DND-41 (cell line): ENCODE measurements around the gene LRP6.

Experiments used
- ATAC-seq: fragments of 200-7000 bp; cut with Tn5 transposase; 3 replicates; pipeline ENCODE4 v1.9.1; 2021; ENCODE audit warnings: low read depth; ENCODE audit not compliant: insufficient read depth
- DNase-seq: peaks from one replicate; pipeline ENCODE4 v3.0.0-alpha.2; 2020
- H2AFZ ChIP-seq: 2 replicates; pipeline ENCODE4 v1.6.0; 2012; ENCODE audit warnings: low read depth, low read length
- H3K27ac ChIP-seq: 2 replicates; pipeline ENCODE4 v1.5.1; 2012; ENCODE audit warnings: low read length, inconsistent platforms
- H3K27me3 ChIP-seq: fragments of 200-600 bp; sonication (generic); 2 replicates; pipeline ENCODE4 v1.6.0; 2012; ENCODE audit warnings: low read length, mild to moderate bottlenecking, inconsistent platforms; ENCODE audit not compliant: insufficient read depth, poor library complexity
- H3K36me3 ChIP-seq: 2 replicates; pipeline ENCODE4 v1.5.1; 2012; ENCODE audit warnings: low read length, inconsistent platforms; ENCODE audit not compliant: insufficient read depth
- H3K4me1 ChIP-seq: 2 replicates; pipeline ENCODE4 v1.5.1; 2012; ENCODE audit warnings: mild to moderate bottlenecking, low read length; ENCODE audit not compliant: insufficient read depth
- H3K4me2 ChIP-seq: 2 replicates; pipeline ENCODE4 v1.6.0; 2012; ENCODE audit warnings: mild to moderate bottlenecking, moderate library complexity, low read length, inconsistent platforms; ENCODE audit not compliant: insufficient read depth
- H3K4me3 ChIP-seq, 2 experiments: fragments of 200-600 bp in 1 of 2; shearing (Covaris generic) in 1 of 2; 2 replicates each; pipeline ENCODE4 v1.5.1; 2012 to 2016; ENCODE audit warnings: inconsistent platforms in 2 of 2, low read length in 2 of 2, mild to moderate bottlenecking in 2 of 2, low read depth in 1 of 2, moderate library complexity in 1 of 2
- H3K79me2 ChIP-seq: 2 replicates; pipeline ENCODE4 v1.6.0; 2012; ENCODE audit warnings: low read length, inconsistent platforms; ENCODE audit not compliant: insufficient read depth
- H3K9ac ChIP-seq: 2 replicates; pipeline ENCODE4 v1.6.0; 2012; ENCODE audit warnings: low read depth, mild to moderate bottlenecking, inconsistent platforms, low read length, moderate library complexity
- H3K9me3 ChIP-seq: 2 replicates; pipeline ENCODE4 v1.5.1; 2012; ENCODE audit warnings: low read length, moderate library complexity, mild to moderate bottlenecking, inconsistent platforms; ENCODE audit not compliant: insufficient read depth, severe bottlenecking
- H4K20me1 ChIP-seq: 2 replicates; pipeline ENCODE4 v1.6.0; 2012; ENCODE audit warnings: low read length; ENCODE audit not compliant: insufficient read depth
- CTCF ChIP-seq: IDR thresholded peaks from 2 replicates; pipeline ENCODE4 v1.5.1; 2012; ENCODE audit warnings: borderline replicate concordance, low read length, moderate library complexity, mild to moderate bottlenecking; ENCODE audit not compliant: poor library complexity, severe bottlenecking; ENCODE audit errors: extremely low read depth
- EZH2 ChIP-seq: IDR thresholded peaks from 3 replicates; pipeline ENCODE4 v1.6.1; 2012; ENCODE audit warnings: borderline replicate concordance, low read depth, mild to moderate bottlenecking, moderate library complexity, low read length, inconsistent platforms; ENCODE audit not compliant: severe bottlenecking

Gene LRP6

GRCh38 chr12:12086973-12087692, 179.7 kb downstream of the LRP6 start:
- Histone ChIP-seq H3K4me3 (no peak overlapping the region), H3K4me1 (no peaks in the 10 kb centered on the region), H3K27me3 (peaks cover 12% of the 10 kb centered on the region), H3K9ac (no peak overlapping the region), H3K79me2 (no peaks in the 10 kb centered on the region), H3K4me2 (no peak overlapping the region), H3K36me3 (no peaks in the 10 kb centered on the region), H3K9me3 (no peaks in the 10 kb centered on the region), H2AFZ (no peak overlapping the region), H3K27ac (no peak overlapping the region), H4K20me1 (no peaks in the 10 kb centered on the region)
- no peak for ATAC-seq
- DNase-seq, result no peak
- TF ChIP-seq EZH2 (no peak), CTCF (no peak)

GRCh38 chr12:12086362-12086761, 180.5 kb downstream of the LRP6 start:
- Histone ChIP-seq H3K4me1 (no peaks in the 10 kb centered on the region), H3K27me3 (peaks cover 7% of the 10 kb centered on the region), H3K4me2 (no peak overlapping the region), H3K36me3 (no peaks in the 10 kb centered on the region), H3K27ac (no peak overlapping the region), H4K20me1 (no peaks in the 10 kb centered on the region), H3K4me3 (no peak overlapping the region), H3K9ac (no peak overlapping the region), H3K79me2 (no peaks in the 10 kb centered on the region), H2AFZ (no peak overlapping the region), H3K9me3 (no peaks in the 10 kb centered on the region)
- no peak for TF ChIP-seq EZH2
- TF ChIP-seq CTCF, result no peak
- no peak for ATAC-seq
- no peak for DNase-seq

GRCh38 chr12:12083688-12084087, 183.2 kb downstream of the LRP6 start:
- no peak overlapping the region for H2AFZ ChIP-seq
- no peak overlapping the region for H3K27ac ChIP-seq
- H3K79me2 ChIP-seq, result no peaks in the 10 kb centered on the region
- H4K20me1 ChIP-seq, result no peaks in the 10 kb centered on the region
- no peak overlapping the region for H3K9ac ChIP-seq
- no peaks in the 10 kb centered on the region for H3K36me3 ChIP-seq
- no peak for ATAC-seq
- no peak for DNase-seq
- H3K9me3 ChIP-seq, result no peaks in the 10 kb centered on the region
- no peak overlapping the region for H3K4me2 ChIP-seq
- peaks cover 5% of the 10 kb centered on the region for H3K27me3 ChIP-seq
- H3K4me1 ChIP-seq, result no peaks in the 10 kb centered on the region
- no peak overlapping the region for H3K4me3 ChIP-seq
- TF ChIP-seq EZH2 (no peak), CTCF (no peak)
